Measurements from ENCODE around the gene TBC1D2B.
"Not testable (repeated sequence)": the region's sequence is repeated elsewhere in the genome, so short reads cannot be mapped to it uniquely, and the experiment has no call there.

TBC1D2B gene

GRCh38 chr15:77958716-77959431, 118.6 kb downstream of the TBC1D2B start:
- not testable (repeated sequence) for H3K79me1 ChIP-seq (ENCODE audit: low read length); H2AK5ac ChIP-seq (ENCODE audit: low read length); H3K56ac ChIP-seq (ENCODE audit: low read length); H4K8ac ChIP-seq (ENCODE audit: low read depth, low read length); H3K18ac ChIP-seq (ENCODE audit: low read length); H3K4me3 ChIP-seq (ENCODE audit: low read length); DNase-seq; H3K36me3 ChIP-seq (ENCODE audit: control insufficient read depth, insufficient read depth, low read length); H3K4me2 ChIP-seq (ENCODE audit: low read length); H3K27ac ChIP-seq (ENCODE audit: low read depth, low read length); H2BK5ac ChIP-seq (ENCODE audit: low read length); H3K9ac ChIP-seq (ENCODE audit: low read length); H2BK15ac ChIP-seq (replicated peaks; ENCODE audit: low read depth); H3K4me1 ChIP-seq (ENCODE audit: control insufficient read depth, low read depth, low read length); H3K79me2 ChIP-seq (ENCODE audit: control insufficient read depth, insufficient read depth, low read length); H3K23ac ChIP-seq (ENCODE audit: low read length); H4K5ac ChIP-seq (ENCODE audit: low read length); H3K4ac ChIP-seq (ENCODE audit: low read depth, low read length); H2BK120ac ChIP-seq (ENCODE audit: low read depth, low read length); H3K27me3 ChIP-seq (ENCODE audit: insufficient read depth, low read length, poor library complexity)
- no CpG with 5 or more reads among the region's 7 CpGs for WGBS (ENCODE audit: extremely low coverage, insufficient coverage, low lambda C conversion rate)

- not testable (repeated sequence) for H3K4me1 ChIP-seq (ENCODE audit: control insufficient read depth, low read depth, low read length); H3K23ac ChIP-seq (ENCODE audit: low read length); H3K18ac ChIP-seq (ENCODE audit: low read length); H3K56ac ChIP-seq (ENCODE audit: low read length); H3K4me3 ChIP-seq (ENCODE audit: low read length); H3K27ac ChIP-seq (ENCODE audit: low read depth, low read length); H3K4me2 ChIP-seq (ENCODE audit: low read length); H2BK5ac ChIP-seq (ENCODE audit: low read length); H3K4ac ChIP-seq (ENCODE audit: low read depth, low read length); H4K5ac ChIP-seq (ENCODE audit: low read length); H4K8ac ChIP-seq (ENCODE audit: low read depth, low read length); H3K79me1 ChIP-seq (ENCODE audit: low read length); H3K9ac ChIP-seq (ENCODE audit: low read length); H3K79me2 ChIP-seq (ENCODE audit: control insufficient read depth, insufficient read depth, low read length); H2BK15ac ChIP-seq (replicated peaks; ENCODE audit: low read depth); H2BK120ac ChIP-seq (ENCODE audit: low read depth, low read length); H2AK5ac ChIP-seq (ENCODE audit: low read length); H3K27me3 ChIP-seq (ENCODE audit: insufficient read depth, low read length, poor library complexity); DNase-seq; H3K36me3 ChIP-seq (ENCODE audit: control insufficient read depth, insufficient read depth, low read length)
- no CpG with 5 or more reads among the region's 2 CpGs for WGBS (ENCODE audit: extremely low coverage, insufficient coverage, low lambda C conversion rate)
These were observed 119.5 kb downstream of the TBC1D2B start for GRCh38 chr15:77958021-77958420.

GRCh38 chr15:77953926-77954325, 123.6 kb downstream of the TBC1D2B start:
- not testable (repeated sequence) for H3K23ac ChIP-seq (ENCODE audit: low read length); H3K4ac ChIP-seq (ENCODE audit: low read depth, low read length); H4K8ac ChIP-seq (ENCODE audit: low read depth, low read length); DNase-seq; H3K27me3 ChIP-seq (ENCODE audit: insufficient read depth, low read length, poor library complexity); H3K79me1 ChIP-seq (ENCODE audit: low read length); H3K56ac ChIP-seq (ENCODE audit: low read length); H3K4me1 ChIP-seq (ENCODE audit: control insufficient read depth, low read depth, low read length); H3K18ac ChIP-seq (ENCODE audit: low read length); H3K27ac ChIP-seq (ENCODE audit: low read depth, low read length); H3K4me3 ChIP-seq (ENCODE audit: low read length); H3K79me2 ChIP-seq (ENCODE audit: control insufficient read depth, insufficient read depth, low read length); H2BK120ac ChIP-seq (ENCODE audit: low read depth, low read length); H3K36me3 ChIP-seq (ENCODE audit: control insufficient read depth, insufficient read depth, low read length); H4K5ac ChIP-seq (ENCODE audit: low read length); H3K9ac ChIP-seq (ENCODE audit: low read length); H2AK5ac ChIP-seq (ENCODE audit: low read length); H2BK5ac ChIP-seq (ENCODE audit: low read length); H2BK15ac ChIP-seq (replicated peaks; ENCODE audit: low read depth); H3K4me2 ChIP-seq (ENCODE audit: low read length)
- WGBS (ENCODE audit: extremely low coverage, insufficient coverage, low lambda C conversion rate) = no CpG with 5 or more reads among the region's 5 CpGs

- WGBS (ENCODE audit: extremely low coverage, insufficient coverage, low lambda C conversion rate) = no CpG with 5 or more reads among the region's 5 CpGs
- H3K9ac ChIP-seq (ENCODE audit: low read length) = not testable (repeated sequence)
These were observed 124.5 kb downstream of the TBC1D2B start for GRCh38 chr15:77952928-77953446.

GRCh38 chr15:77951105-77951786, 126.3 kb downstream of the TBC1D2B start:
- not testable (repeated sequence) for H4K8ac ChIP-seq (ENCODE audit: low read depth, low read length); H3K79me1 ChIP-seq (ENCODE audit: low read length); DNase-seq; H3K18ac ChIP-seq (ENCODE audit: low read length); H3K27ac ChIP-seq (ENCODE audit: low read depth, low read length); H3K79me2 ChIP-seq (ENCODE audit: control insufficient read depth, insufficient read depth, low read length); H4K5ac ChIP-seq (ENCODE audit: low read length); H2BK5ac ChIP-seq (ENCODE audit: low read length); H2BK15ac ChIP-seq (replicated peaks; ENCODE audit: low read depth); H3K4me1 ChIP-seq (ENCODE audit: control insufficient read depth, low read depth, low read length); H3K4me3 ChIP-seq (ENCODE audit: low read length); H3K56ac ChIP-seq (ENCODE audit: low read length); H3K9ac ChIP-seq (ENCODE audit: low read length); H2BK120ac ChIP-seq (ENCODE audit: low read depth, low read length); H3K36me3 ChIP-seq (ENCODE audit: control insufficient read depth, insufficient read depth, low read length); H3K4ac ChIP-seq (ENCODE audit: low read depth, low read length); H3K4me2 ChIP-seq (ENCODE audit: low read length); H3K23ac ChIP-seq (ENCODE audit: low read length); H2AK5ac ChIP-seq (ENCODE audit: low read length); H3K27me3 ChIP-seq (ENCODE audit: insufficient read depth, low read length, poor library complexity)
- WGBS (ENCODE audit: extremely low coverage, insufficient coverage, low lambda C conversion rate) = no CpG with 5 or more reads among the region's 5 CpGs

More at GRCh38 chr15:77952928-77953446, 124.5 kb downstream of the TBC1D2B start:
- not testable (repeated sequence) for H3K4ac ChIP-seq (ENCODE audit: low read depth, low read length); H2BK5ac ChIP-seq (ENCODE audit: low read length); H3K4me3 ChIP-seq (ENCODE audit: low read length); H2BK120ac ChIP-seq (ENCODE audit: low read depth, low read length); H2AK5ac ChIP-seq (ENCODE audit: low read length); H3K23ac ChIP-seq (ENCODE audit: low read length); H3K79me1 ChIP-seq (ENCODE audit: low read length); H3K18ac ChIP-seq (ENCODE audit: low read length); H4K8ac ChIP-seq (ENCODE audit: low read depth, low read length); H2BK15ac ChIP-seq (replicated peaks; ENCODE audit: low read depth); H3K27ac ChIP-seq (ENCODE audit: low read depth, low read length); H3K56ac ChIP-seq (ENCODE audit: low read length); H3K27me3 ChIP-seq (ENCODE audit: insufficient read depth, low read length, poor library complexity); H3K79me2 ChIP-seq (ENCODE audit: control insufficient read depth, insufficient read depth, low read length); H3K4me2 ChIP-seq (ENCODE audit: low read length); H4K5ac ChIP-seq (ENCODE audit: low read length); H3K36me3 ChIP-seq (ENCODE audit: control insufficient read depth, insufficient read depth, low read length); H3K4me1 ChIP-seq (ENCODE audit: control insufficient read depth, low read depth, low read length)
- peak; percentile 13 for DNase-seq
